GM12864 (cell line): ENCODE results near the gene TAOK2.
A peak's percentile ranks its signal among the peaks of the same experiment; 100 is the strongest.

ENCODE experiments used
- DNase-seq: peaks from one replicate; pipeline ENCODE4 v3.0.0-alpha.2; 2011; ENCODE audit warnings: low read depth
- H3K4me3 ChIP-seq: 2 replicates; pipeline ENCODE4 v1.5.1; 2011; ENCODE audit warnings: mild to moderate bottlenecking, low read depth, low read length, control low read depth
- TF ChIP-seq, protein P1 (sequence below): IDR thresholded peaks from 2 replicates; pipeline ENCODE4 v1.5.1; 2011; ENCODE audit warnings: low read depth, mild to moderate bottlenecking, moderate library complexity, low read length, control low read depth, inconsistent platforms; ENCODE audit errors: missing control alignments

Gene TAOK2

DNA sequence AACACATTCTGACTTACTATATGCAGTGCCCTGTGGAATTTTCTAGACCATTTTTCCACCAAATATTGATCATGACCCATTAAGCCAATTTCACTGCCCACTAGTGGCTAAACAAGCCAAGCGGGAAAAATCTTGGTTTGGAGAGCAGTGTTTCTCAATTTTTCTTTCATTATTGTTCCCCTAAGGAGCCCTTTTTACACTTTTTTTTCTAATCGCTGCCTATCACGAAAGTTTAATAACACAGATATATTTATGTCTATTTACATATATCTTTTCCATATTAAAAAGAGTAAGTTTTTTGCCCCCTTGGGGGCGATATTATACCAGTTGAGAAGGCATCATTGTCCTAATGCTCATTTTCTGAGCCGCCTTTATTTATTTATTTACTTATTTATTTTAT is 68.2 kb downstream of the TAOK2 start:
- TF ChIP-seq, protein P1, sequence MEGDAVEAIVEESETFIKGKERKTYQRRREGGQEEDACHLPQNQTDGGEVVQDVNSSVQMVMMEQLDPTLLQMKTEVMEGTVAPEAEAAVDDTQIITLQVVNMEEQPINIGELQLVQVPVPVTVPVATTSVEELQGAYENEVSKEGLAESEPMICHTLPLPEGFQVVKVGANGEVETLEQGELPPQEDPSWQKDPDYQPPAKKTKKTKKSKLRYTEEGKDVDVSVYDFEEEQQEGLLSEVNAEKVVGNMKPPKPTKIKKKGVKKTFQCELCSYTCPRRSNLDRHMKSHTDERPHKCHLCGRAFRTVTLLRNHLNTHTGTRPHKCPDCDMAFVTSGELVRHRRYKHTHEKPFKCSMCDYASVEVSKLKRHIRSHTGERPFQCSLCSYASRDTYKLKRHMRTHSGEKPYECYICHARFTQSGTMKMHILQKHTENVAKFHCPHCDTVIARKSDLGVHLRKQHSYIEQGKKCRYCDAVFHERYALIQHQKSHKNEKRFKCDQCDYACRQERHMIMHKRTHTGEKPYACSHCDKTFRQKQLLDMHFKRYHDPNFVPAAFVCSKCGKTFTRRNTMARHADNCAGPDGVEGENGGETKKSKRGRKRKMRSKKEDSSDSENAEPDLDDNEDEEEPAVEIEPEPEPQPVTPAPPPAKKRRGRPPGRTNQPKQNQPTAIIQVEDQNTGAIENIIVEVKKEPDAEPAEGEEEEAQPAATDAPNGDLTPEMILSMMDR: peak; percentile 40
- DNase-seq: no peak
- H3K4me3 ChIP-seq: no peak overlapping the region
